Lower leg skin (tissue), 4 donors: ENCODE results near the gene HCCS. TPM values are rescaled to one million over a fixed set of nuclear protein-coding genes. Genes with fewer than 3 reads are reported as not detected.

ENCODE experiments used
- DNase-seq, 2 donors: peaks; one replicate each; pipeline ENCODE4 v3.0.0-alpha.2; 2019; ENCODE audit warnings: low spot score in 2 of 2
- H3K4me3 ChIP-seq: fragments of 200-600 bp; sonication (generic); 2 replicates; pipeline ENCODE4 v1.5.1; 2017; ENCODE audit warnings: mild to moderate bottlenecking, low read depth; ENCODE audit not compliant: poor library complexity, severe bottlenecking
- CTCF ChIP-seq, 3 donors: fragments of 450-650 bp; IDR thresholded peaks; one replicate each; pipeline ENCODE4 v1.5.1; 2016; ENCODE audit warnings: antibody characterized with exemption in 3 of 3, mild to moderate bottlenecking in 3 of 3, moderate library complexity in 2 of 3
- POLR2A ChIP-seq, 2 donors: fragments of 450-650 bp; IDR thresholded peaks; one replicate each; pipeline ENCODE4 v1.6.1; 2016 to 2017; ENCODE audit warnings: antibody characterized with exemption in 2 of 2, mild to moderate bottlenecking in 1 of 2, moderate library complexity in 1 of 2
- WGBS, 2 donors: methylation state at CpG; one replicate each; pipeline ENCODE4 v1.1.5; 2018; 5-methylcytosine and 5-hydroxymethylcytosine counted together
- intact Hi-C: fragments of 100-400 bp; cut with DNase I; formaldehyde crosslinking; loops from one replicate; pipeline ENCODE4 v1.15.0; 2023; ENCODE audit warnings: low total_unique reads
- total RNA-seq, 4 donors: library from RNA; depleted of rRNA; stranded (reverse); fragments of >200 nt; gene quantifications; one replicate each; pipeline ENCODE4 v1.1.0, GENCODE V29; 2016

HCCS gene
- total RNA-seq, 4 donors from 2014 or later, result 10.4 to 19.9 (median 13.4) TPM

GRCh38 chrX:11124112-11124511 is 13.0 kb downstream of the HCCS start:
- TF ChIP-seq CTCF (IDR thresholded peaks at IDR 0.05) (no peak), POLR2A (IDR thresholded peaks at IDR 0.05) (no peak)
- no peak for DNase-seq
- H3K4me3 ChIP-seq, result no peak overlapping the region
- intact Hi-C loops, result no loop called here
- 51 to 78% methylated on average over 2 of the region's 2 CpGs for WGBS, 2 donors

GRCh38 chrX:11125060-11125459 is 13.9 kb downstream of the HCCS start:
- intact Hi-C loops, result no loop called here
- DNase-seq, result no peak
- no peak overlapping the region for H3K4me3 ChIP-seq
- TF ChIP-seq CTCF (IDR thresholded peaks at IDR 0.05), result no peak
- no peak for TF ChIP-seq POLR2A (IDR thresholded peaks at IDR 0.05)
- 71 to 88% methylated on average over 5 of the region's 5 CpGs for WGBS, 2 donors

GRCh38 chrX:11129534-11130105 is 18.5 kb downstream of the HCCS start:
- no peak overlapping the region for H3K4me3 ChIP-seq
- intact Hi-C loops, result loop anchor here (5.0 kb wide), 1 partner anchor 937 kb away; no protein-coding TSS in a partner anchor
- TF ChIP-seq POLR2A (IDR thresholded peaks at IDR 0.05) (no peak), CTCF (IDR thresholded peaks at IDR 0.05) (no peak)
- 55 to 60% methylated on average over 5 of the region's 5 CpGs for WGBS, 2 donors
- DNase-seq, result no peak

- TF ChIP-seq CTCF (IDR thresholded peaks at IDR 0.05) (no peak), POLR2A (IDR thresholded peaks at IDR 0.05) (no peak)
- DNase-seq, result no peak
- H3K4me3 ChIP-seq, result no peak overlapping the region
- intact Hi-C loops, result loop anchor here (5.0 kb wide), 1 partner anchor 938 kb away; no protein-coding TSS in a partner anchor
- 80 to 93% methylated on average over 3 of the region's 3 CpGs for WGBS, 2 donors
Observed at GRCh38 chrX:11130136-11130535, 19.0 kb downstream of the HCCS start.

GRCh38 chrX:11131146-11131545 is 20.0 kb downstream of the HCCS start:
- DNase-seq, result no peak
- intact Hi-C loops, result loop anchor here (5.0 kb wide), 1 partner anchor 939 kb away; no protein-coding TSS in a partner anchor
- TF ChIP-seq CTCF (IDR thresholded peaks at IDR 0.05), result no peak
- no peak for TF ChIP-seq POLR2A (IDR thresholded peaks at IDR 0.05)

More at GRCh38 chrX:11131146-11131545, 20.0 kb downstream of the HCCS start:
- H3K4me3 ChIP-seq, result no peak overlapping the region
